Erythroblast (primary cell): Measurements from ENCODE around the gene ACE.

Source experiments
- GATA1 ChIP-seq: IDR thresholded peaks from 2 replicates; pipeline ENCODE4 v1.6.1; 2011; ENCODE audit warnings: low read depth, mild to moderate bottlenecking, control low read depth, low read length, moderate library complexity
- POLR2A ChIP-seq: IDR thresholded peaks from 2 replicates; pipeline ENCODE4 v1.6.1; 2011; ENCODE audit warnings: mild to moderate bottlenecking, low read length

DNA sequence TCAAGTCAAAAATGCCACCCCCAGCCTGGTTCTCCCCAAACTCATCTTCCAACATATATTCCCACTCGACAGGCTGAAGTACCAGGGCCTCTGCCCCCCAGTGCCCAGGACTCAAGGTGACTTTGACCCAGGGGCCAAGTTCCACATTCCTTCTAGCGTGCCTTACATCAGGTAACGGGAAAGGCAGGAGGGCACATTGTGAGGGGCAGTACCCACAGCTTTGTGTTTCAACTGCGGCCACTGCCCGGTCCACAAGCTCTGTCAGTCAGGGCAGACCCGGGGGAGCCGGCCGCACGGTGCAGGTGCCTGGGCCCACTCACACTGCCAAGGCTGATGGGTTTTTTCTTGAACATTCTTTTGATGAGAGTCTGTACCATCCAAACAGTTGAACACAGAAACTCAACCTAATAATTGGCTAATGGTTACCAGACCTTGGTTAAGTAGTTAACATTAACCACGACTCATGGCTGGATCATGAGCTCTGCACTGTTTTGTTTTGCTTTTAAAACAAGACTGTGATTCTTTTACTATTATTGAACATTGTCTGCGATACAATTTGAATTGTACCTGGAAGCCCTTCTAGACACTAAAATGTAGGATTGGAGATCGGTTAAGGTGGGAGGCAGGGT lies 17.6 kb downstream of the ACE start:
- TF ChIP-seq POLR2A, result no peak
- no peak for TF ChIP-seq GATA1
